Measurements from ENCODE around the gene AR. TPM values are rescaled to one million over a fixed set of nuclear protein-coding genes. Genes with fewer than 3 reads are reported as not detected.

Gene AR
- total and polyA plus RNA-seq, 10 of the 15 experiments (the other 5 are each of a cell fraction or from before 2014, with no cell fraction given): 0.07 to 0.09 (median 0.08) TPM; not detected in 7

DNA sequence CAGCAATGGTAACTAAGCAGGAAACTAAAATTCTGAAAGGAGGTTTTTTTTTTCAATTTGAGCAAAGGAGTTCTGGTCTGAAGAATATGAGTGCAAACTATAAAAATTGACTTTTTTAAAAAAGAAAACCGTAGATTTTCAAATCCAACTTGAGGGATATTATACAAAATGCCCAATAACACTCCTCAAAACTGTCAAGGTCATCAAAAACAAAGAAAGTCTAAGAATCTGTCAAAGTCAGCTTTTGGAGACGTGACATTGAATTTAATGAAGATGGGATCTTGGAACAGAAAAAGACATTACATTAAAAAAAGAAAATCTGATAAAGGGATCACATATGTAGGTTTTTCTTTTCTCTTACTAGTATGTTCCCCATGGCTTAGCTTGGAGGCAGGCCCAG lies 40.4 kb upstream of the AR start:
- POLR2A ChIA-PET: no interaction called here
- no peak for DNase-seq (ENCODE audit: low read depth, low spot score)
- H3K79me2 ChIP-seq (ENCODE audit: control insufficient read depth, insufficient read depth, low read length): no peaks in the 10 kb centered on the region
- WGBS (ENCODE audit: insufficient coverage, insufficient replicate concordance, low lambda C conversion rate, missing lambda C conversion rate): 0% methylated on average over 2 of the region's 2 CpGs
- no peak overlapping the region for H3K4me3 ChIP-seq
- no peaks in the 10 kb centered on the region for H3K27me3 ChIP-seq (replicated peaks in 1 of 2; ENCODE audit: control insufficient read depth in 2 of 2, insufficient read depth in 2 of 2, low read length in 1 of 2)
- no peaks in the 10 kb centered on the region for H3K9me3 ChIP-seq (replicated peaks; ENCODE audit: control insufficient read depth, insufficient read depth, low read length)
- intact Hi-C loops (cut with micrococcal nuclease; ENCODE audit: unreplicated experiment) (no loop called here), in situ Hi-C loops (cut with MboI) (no loop called here)
- no peak for FAIRE-seq
- no TSS peak for BruUV-seq (replicated peaks)
- no peaks in the 10 kb centered on the region for H4K20me1 ChIP-seq (ENCODE audit: control insufficient read depth, insufficient read depth)
- H3K9ac ChIP-seq (ENCODE audit: control insufficient read depth, insufficient read depth, low read length): no peak overlapping the region
- no peak for ATAC-seq
- SMC1A ChIA-PET (ENCODE audit: uncharacterized antibody, unreplicated experiment): no interaction called here
- no peak overlapping the region for H3K27ac ChIP-seq (ENCODE audit: control insufficient read depth, insufficient read depth)
- TF ChIP-seq HCFC1 (IDR thresholded peaks at IDR 0.05; ENCODE audit: low read length) (no peak), SMAD1 (IDR thresholded peaks at IDR 0.05; ENCODE audit: low read depth, partially characterized antibody) (no peak), ZSCAN29 (IDR thresholded peaks at IDR 0.05) (no peak), SREBF1 (IDR thresholded peaks at IDR 0.05; ENCODE audit: low read length) (no peak)
- TF ChIP-seq, protein P1, sequence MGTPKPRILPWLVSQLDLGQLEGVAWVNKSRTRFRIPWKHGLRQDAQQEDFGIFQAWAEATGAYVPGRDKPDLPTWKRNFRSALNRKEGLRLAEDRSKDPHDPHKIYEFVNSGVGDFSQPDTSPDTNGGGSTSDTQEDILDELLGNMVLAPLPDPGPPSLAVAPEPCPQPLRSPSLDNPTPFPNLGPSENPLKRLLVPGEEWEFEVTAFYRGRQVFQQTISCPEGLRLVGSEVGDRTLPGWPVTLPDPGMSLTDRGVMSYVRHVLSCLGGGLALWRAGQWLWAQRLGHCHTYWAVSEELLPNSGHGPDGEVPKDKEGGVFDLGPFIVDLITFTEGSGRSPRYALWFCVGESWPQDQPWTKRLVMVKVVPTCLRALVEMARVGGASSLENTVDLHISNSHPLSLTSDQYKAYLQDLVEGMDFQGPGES (IDR thresholded peaks at IDR 0.05): no peak
- TF ChIP-seq, protein P2, sequence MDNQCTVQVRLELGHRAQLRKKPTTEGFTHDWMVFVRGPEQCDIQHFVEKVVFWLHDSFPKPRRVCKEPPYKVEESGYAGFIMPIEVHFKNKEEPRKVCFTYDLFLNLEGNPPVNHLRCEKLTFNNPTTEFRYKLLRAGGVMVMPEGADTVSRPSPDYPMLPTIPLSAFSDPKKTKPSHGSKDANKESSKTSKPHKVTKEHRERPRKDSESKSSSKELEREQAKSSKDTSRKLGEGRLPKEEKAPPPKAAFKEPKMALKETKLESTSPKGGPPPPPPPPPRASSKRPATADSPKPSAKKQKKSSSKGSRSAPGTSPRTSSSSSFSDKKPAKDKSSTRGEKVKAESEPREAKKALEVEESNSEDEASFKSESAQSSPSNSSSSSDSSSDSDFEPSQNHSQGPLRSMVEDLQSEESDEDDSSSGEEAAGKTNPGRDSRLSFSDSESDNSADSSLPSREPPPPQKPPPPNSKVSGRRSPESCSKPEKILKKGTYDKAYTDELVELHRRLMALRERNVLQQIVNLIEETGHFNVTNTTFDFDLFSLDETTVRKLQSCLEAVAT (IDR thresholded peaks at IDR 0.05): no peak
- RAD21 ChIA-PET (ENCODE audit: unreplicated experiment): no interaction called here
- H2AFZ ChIP-seq (ENCODE audit: control insufficient read depth, low read depth, low read length): no peak overlapping the region
- CTCF ChIA-PET: no interaction called here
- H3K4me2 ChIP-seq (ENCODE audit: control insufficient read depth, insufficient read depth): no peak overlapping the region
- no peaks in the 10 kb centered on the region for H3K36me3 ChIP-seq (ENCODE audit: control insufficient read depth in 2 of 2, insufficient read depth in 2 of 2, low read length in 1 of 2)
- no peaks in the 10 kb centered on the region for H3K4me1 ChIP-seq (ENCODE audit: control insufficient read depth, insufficient read depth, low read length)

DNA sequence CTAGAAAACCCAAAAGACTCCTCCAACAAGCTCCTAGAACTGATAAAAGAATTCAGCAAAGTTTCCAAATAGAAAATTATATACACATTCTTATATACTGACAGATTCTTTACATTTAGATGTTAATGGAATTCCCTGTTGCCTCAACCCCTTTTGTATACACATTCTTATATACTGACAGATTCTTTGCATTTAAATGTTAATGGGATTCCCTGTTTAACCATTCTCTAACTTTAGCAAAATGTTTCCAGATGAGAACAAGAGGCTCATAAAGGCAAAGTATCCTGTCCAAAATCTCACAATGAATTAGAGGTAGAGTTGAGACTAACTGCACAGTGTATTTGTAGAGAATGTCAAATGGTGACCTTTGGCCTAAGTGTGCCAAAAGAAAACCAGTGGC lies 23.1 kb upstream of the AR start:
- Histone ChIP-seq H3K4me1 (ENCODE audit: control insufficient read depth, insufficient read depth, low read length) (no peaks in the 10 kb centered on the region), H3K9ac (ENCODE audit: control insufficient read depth, insufficient read depth, low read length) (no peak overlapping the region), H3K4me3 (no peak overlapping the region), H3K79me2 (ENCODE audit: control insufficient read depth, insufficient read depth, low read length) (no peaks in the 10 kb centered on the region), H2AFZ (ENCODE audit: control insufficient read depth, low read depth, low read length) (no peak overlapping the region), H3K4me2 (ENCODE audit: control insufficient read depth, insufficient read depth) (no peak overlapping the region), H3K9me3 (replicated peaks; ENCODE audit: control insufficient read depth, insufficient read depth, low read length) (no peaks in the 10 kb centered on the region), H3K27me3 (replicated peaks in 1 of 2; ENCODE audit: control insufficient read depth in 2 of 2, insufficient read depth in 2 of 2, low read length in 1 of 2) (no peaks in the 10 kb centered on the region), H4K20me1 (ENCODE audit: control insufficient read depth, insufficient read depth) (no peaks in the 10 kb centered on the region), H3K36me3 (ENCODE audit: control insufficient read depth in 2 of 2, insufficient read depth in 2 of 2, low read length in 1 of 2) (no peaks in the 10 kb centered on the region), H3K27ac (ENCODE audit: control insufficient read depth, insufficient read depth) (no peak overlapping the region)
- ChIA-PET CTCF (no interaction called here), SMC1A (ENCODE audit: uncharacterized antibody, unreplicated experiment) (no interaction called here), RAD21 (ENCODE audit: unreplicated experiment) (no interaction called here), POLR2A (no interaction called here)
- no peak for ATAC-seq
- TF ChIP-seq, protein P3, sequence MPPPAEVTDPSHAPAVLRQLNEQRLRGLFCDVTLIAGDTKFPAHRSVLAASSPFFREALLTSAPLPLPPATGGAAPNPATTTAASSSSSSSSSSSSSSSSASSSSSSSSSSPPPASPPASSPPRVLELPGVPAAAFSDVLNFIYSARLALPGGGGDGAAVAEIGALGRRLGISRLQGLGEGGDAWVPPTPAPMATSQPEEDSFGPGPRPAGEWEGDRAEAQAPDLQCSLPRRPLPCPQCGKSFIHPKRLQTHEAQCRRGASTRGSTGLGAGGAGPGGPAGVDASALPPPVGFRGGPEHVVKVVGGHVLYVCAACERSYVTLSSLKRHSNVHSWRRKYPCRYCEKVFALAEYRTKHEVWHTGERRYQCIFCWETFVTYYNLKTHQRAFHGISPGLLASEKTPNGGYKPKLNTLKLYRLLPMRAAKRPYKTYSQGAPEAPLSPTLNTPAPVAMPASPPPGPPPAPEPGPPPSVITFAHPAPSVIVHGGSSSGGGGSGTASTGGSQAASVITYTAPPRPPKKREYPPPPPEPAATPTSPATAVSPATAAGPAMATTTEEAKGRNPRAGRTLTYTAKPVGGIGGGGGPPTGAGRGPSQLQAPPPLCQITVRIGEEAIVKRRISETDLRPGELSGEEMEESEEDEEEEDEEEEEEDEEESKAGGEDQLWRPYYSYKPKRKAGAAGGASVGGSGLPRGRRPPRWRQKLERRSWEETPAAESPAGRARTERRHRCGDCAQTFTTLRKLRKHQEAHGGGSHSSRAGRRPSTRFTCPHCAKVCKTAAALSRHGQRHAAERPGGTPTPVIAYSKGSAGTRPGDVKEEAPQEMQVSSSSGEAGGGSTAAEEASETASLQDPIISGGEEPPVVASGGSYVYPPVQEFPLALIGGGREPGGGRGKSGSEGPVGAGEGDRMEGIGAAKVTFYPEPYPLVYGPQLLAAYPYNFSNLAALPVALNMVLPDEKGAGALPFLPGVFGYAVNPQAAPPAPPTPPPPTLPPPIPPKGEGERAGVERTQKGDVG (CRISPR knock-in tag; IDR thresholded peaks at IDR 0.05): no peak
- DNase-seq (ENCODE audit: low read depth, low spot score): no peak
- intact Hi-C loops (cut with micrococcal nuclease; ENCODE audit: unreplicated experiment) (no loop called here), in situ Hi-C loops (cut with MboI) (no loop called here)
- BruUV-seq (replicated peaks): no TSS peak
- no peak for FAIRE-seq

All from GM12878 (cell line).